Body of pancreas (tissue), 4 donors: ENCODE data around the gene DPP9. TPM values are rescaled to one million over a fixed set of nuclear protein-coding genes. Genes with fewer than 3 reads are reported as not detected.

Experiments
- ATAC-seq: fragments of 150-250 bp; one replicate; pipeline ENCODE4 v1.9.1; 2016
- DNase-seq, 4 donors: peaks; one replicate each; pipeline ENCODE4 v3.0.0-alpha.2; 2019
- H3K27ac ChIP-seq, 4 donors: fragments of 200-600 bp; sonication (generic); 1 replicate in 3 of 4; 2 replicates in 1 of 4; pipeline versions ENCODE4 v1.5.1 to v1.6.1; 2016 to 2019; ENCODE audit warnings: mild to moderate bottlenecking in 1 of 4, mixed read lengths in 1 of 4, moderate library complexity in 1 of 4
- H3K27me3 ChIP-seq, 2 donors: fragments of 200-600 bp; sonication (generic); one replicate each; pipeline ENCODE4 v1.6.0; 2016; ENCODE audit warnings: mild to moderate bottlenecking in 1 of 2
- H3K36me3 ChIP-seq, 2 donors: fragments of 200-600 bp; sonication (generic); replicated peaks in 1 of 2; 2 replicates each; pipeline ENCODE4 v1.5.1; 2016; ENCODE audit warnings: low read depth in 2 of 2; ENCODE audit not compliant: insufficient read depth in 1 of 2
- H3K4me1 ChIP-seq: fragments of 200-600 bp; sonication (generic); one replicate; pipeline ENCODE4 v1.6.0; 2016
- H3K4me3 ChIP-seq, 2 donors: fragments of 200-600 bp; sonication (generic); 1 replicate in 1 of 2; 2 replicates in 1 of 2; pipeline ENCODE4 v1.5.1; 2016 to 2019
- H3K9me3 ChIP-seq, 3 donors: fragments of 200-600 bp; sonication (generic); 1 replicate in 2 of 3; 2 replicates in 1 of 3; pipeline ENCODE4 v1.5.1; 2016
- POLR2A ChIP-seq, 3 donors: fragments of 450-650 bp; IDR thresholded peaks; one replicate each; pipeline ENCODE4 v1.6.1; 2016; ENCODE audit warnings: antibody characterized with exemption in 3 of 3, mild to moderate bottlenecking in 2 of 3
- WGBS, 2 donors: methylation state at CpG; one replicate each; pipeline ENCODE4 v1.1.5; 2017; 5-methylcytosine and 5-hydroxymethylcytosine counted together
- intact Hi-C: fragments of 100-400 bp; cut with DNase I; formaldehyde crosslinking; loops from one replicate; pipeline ENCODE4 v1.15.1; 2023
- total RNA-seq, 2 donors: library from RNA; depleted of rRNA; stranded (reverse); fragments of >200 nt; gene quantifications; one replicate each; pipeline ENCODE4 v1.1.0, GENCODE V29; 2016
- TF ChIP-seq, protein P1 (sequence below), 7 experiments: fragments of 450-650 bp in 4 of 7; fragments of 200-600 bp in 3 of 7; sonication (generic) in 3 of 7; IDR thresholded peaks; one replicate each; pipeline ENCODE4 v1.5.1; 2016 to 2019; ENCODE audit warnings: antibody characterized with exemption in 7 of 7

DPP9 gene
- total RNA-seq, 2 donors from 2014 or later: 44.6 to 130 TPM

DNA sequence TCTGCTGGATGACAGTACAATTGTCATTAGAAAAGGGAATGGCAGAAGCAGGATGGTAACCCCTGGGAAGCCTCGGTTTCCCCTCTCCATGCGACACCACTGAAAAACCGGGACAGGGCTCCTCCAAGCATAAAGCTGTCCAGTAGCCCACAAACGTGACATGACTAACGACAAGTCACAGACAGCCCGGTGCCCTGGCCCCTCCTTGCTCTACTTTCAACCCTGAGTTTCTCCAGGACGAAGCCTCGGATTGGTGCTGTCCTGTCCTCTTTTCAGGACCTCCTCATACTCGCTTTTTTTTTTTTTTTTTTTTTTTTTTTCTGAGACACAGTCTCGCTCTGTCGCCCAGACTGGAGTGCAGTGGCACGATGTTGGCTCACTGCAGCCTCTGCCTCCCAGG, 16.3 kb downstream of the DPP9 start:
- WGBS, 2 donors: 55 to 84% methylated on average over 12 of the region's 12 CpGs
- H3K27me3 ChIP-seq: no peaks in the 10 kb centered on the region
- ATAC-seq (no peak), DNase-seq (no peak)
- H3K4me1 ChIP-seq: peaks cover 57% of the 10 kb centered on the region
- H3K27ac ChIP-seq: peak overlapping the region; percentile 15 to 85 (median 78)
- TF ChIP-seq, protein P1, sequence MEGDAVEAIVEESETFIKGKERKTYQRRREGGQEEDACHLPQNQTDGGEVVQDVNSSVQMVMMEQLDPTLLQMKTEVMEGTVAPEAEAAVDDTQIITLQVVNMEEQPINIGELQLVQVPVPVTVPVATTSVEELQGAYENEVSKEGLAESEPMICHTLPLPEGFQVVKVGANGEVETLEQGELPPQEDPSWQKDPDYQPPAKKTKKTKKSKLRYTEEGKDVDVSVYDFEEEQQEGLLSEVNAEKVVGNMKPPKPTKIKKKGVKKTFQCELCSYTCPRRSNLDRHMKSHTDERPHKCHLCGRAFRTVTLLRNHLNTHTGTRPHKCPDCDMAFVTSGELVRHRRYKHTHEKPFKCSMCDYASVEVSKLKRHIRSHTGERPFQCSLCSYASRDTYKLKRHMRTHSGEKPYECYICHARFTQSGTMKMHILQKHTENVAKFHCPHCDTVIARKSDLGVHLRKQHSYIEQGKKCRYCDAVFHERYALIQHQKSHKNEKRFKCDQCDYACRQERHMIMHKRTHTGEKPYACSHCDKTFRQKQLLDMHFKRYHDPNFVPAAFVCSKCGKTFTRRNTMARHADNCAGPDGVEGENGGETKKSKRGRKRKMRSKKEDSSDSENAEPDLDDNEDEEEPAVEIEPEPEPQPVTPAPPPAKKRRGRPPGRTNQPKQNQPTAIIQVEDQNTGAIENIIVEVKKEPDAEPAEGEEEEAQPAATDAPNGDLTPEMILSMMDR (IDR thresholded peaks at IDR 0.05): no peak
- no peak for TF ChIP-seq POLR2A (IDR thresholded peaks at IDR 0.05)
- peaks cover 0 to 5% of the 10 kb centered on the region in 2 donors for H3K36me3 ChIP-seq
- H3K9me3 ChIP-seq: no peaks in the 10 kb centered on the region
- intact Hi-C loops: no loop called here
- H3K4me3 ChIP-seq: no peak overlapping the region

GRCh38 chr19:4705413-4706131, 18.1 kb downstream of the DPP9 start:
- ATAC-seq: no peak
- TF ChIP-seq, protein P1 (IDR thresholded peaks at IDR 0.05): no peak
- no peak for TF ChIP-seq POLR2A (IDR thresholded peaks at IDR 0.05)
- peak overlapping the region; percentile 25 to 79 (median 68) for H3K27ac ChIP-seq
- peaks cover 0 to 17% of the 10 kb centered on the region in 2 donors for H3K36me3 ChIP-seq
- H3K9me3 ChIP-seq: no peaks in the 10 kb centered on the region
- H3K4me3 ChIP-seq: no peak overlapping the region
- H3K4me1 ChIP-seq: peaks cover 50% of the 10 kb centered on the region
- 74 to 77% methylated on average over 14 to 19 of the region's 19 CpGs for WGBS, 2 donors
- H3K27me3 ChIP-seq: no peaks in the 10 kb centered on the region
- intact Hi-C loops: no loop called here
- peak in 1 of 4 donors; percentile 32 for DNase-seq

DNA sequence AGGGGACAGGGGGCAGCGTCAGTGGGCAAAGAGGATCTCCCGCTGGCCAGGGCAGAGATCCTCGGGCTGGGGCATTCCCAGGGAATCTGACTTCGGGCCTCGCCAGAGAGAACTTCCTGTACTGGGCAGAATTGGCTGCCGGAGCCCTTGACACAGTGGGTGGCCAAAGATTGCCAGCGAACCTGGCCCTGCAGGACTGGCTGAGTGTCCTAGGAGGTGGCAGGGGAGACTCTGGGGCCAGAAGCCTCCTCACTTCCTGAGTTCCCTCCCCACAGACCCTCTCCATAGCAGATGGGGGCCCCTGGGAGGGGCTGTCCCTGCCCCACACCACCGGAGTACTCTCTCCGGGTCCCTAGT, 19.3 kb downstream of the DPP9 start:
- Histone ChIP-seq H3K4me1 (peaks cover 40% of the 10 kb centered on the region), H3K27ac (peak overlapping the region in 1 of 4 donors; percentile 79), H3K27me3 (no peaks in the 10 kb centered on the region), H3K4me3 (no peak overlapping the region), H3K9me3 (no peaks in the 10 kb centered on the region), H3K36me3 (peaks cover 0 to 25% of the 10 kb centered on the region in 2 donors)
- WGBS, 2 donors: 92 to 97% methylated on average over 7 to 9 of the region's 9 CpGs
- no peak for TF ChIP-seq POLR2A (IDR thresholded peaks at IDR 0.05)
- TF ChIP-seq, protein P1 (IDR thresholded peaks at IDR 0.05): no peak
- ATAC-seq (no peak), DNase-seq (no peak)
- intact Hi-C loops: no loop called here

DNA sequence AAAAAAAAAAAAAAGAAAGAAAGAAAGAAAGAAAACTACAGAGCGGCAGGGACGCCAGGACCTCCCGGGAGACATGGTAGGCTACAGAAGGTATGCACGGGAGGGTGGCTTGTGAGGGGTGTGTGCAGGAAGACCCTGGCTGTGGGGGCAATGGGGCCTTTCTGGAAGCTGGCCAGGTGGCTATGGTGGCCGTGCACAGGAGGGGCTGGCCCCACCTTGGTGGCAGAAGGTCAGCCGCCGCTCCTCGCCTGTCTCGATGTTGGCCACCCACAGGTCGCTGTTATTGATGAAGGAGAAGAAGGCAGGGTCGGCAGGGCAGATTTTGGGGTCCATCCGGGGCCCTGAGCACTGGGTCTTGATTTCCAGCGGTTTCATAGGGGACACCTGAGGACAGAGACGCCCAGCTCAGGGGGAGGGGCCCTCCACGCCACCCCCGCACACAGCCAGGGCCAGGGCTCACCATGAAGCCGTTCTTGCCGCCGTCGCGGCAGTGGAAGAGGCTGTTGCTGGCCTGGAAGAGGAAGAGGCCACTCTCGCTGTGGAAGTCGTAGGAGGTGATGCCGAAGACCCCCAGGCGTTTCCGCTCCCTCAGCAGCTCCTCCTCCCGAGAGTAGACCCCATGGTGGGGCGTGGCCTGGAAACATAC, 19.8 kb downstream of the DPP9 start:
- H3K27ac ChIP-seq: no peak overlapping the region
- H3K4me3 ChIP-seq: no peak overlapping the region
- ATAC-seq: no peak
- 91 to 92% methylated on average over 21 to 28 of the region's 28 CpGs for WGBS, 2 donors
- H3K9me3 ChIP-seq: no peaks in the 10 kb centered on the region
- TF ChIP-seq, protein P1 (IDR thresholded peaks at IDR 0.05): no peak
- TF ChIP-seq POLR2A (IDR thresholded peaks at IDR 0.05): no peak
- no peak for DNase-seq
- intact Hi-C loops: no loop called here
- no peaks in the 10 kb centered on the region for H3K27me3 ChIP-seq
- H3K4me1 ChIP-seq: peaks cover 35% of the 10 kb centered on the region
- H3K36me3 ChIP-seq: peaks cover 0 to 25% of the 10 kb centered on the region in 2 donors
